SK-N-SH treated with all-trans-retinoic acid at 6 μM for 48 hours (cell line): ENCODE results near the gene ENTPD1.

ENCODE experiments used
- ATAC-seq: fragments of 200-7000 bp; cut with Tn5 transposase; 3 replicates; pipeline ENCODE4 v1.9.1; 2020; ENCODE audit warnings: mild to moderate bottlenecking, moderate library complexity
- ARNTL ChIP-seq: fragments of 450-650 bp; formaldehyde crosslinking; IDR thresholded peaks from 2 replicates; pipeline ENCODE4 v1.5.0; 2020; ENCODE audit warnings: low read depth, mild to moderate bottlenecking, moderate library complexity, borderline replicate concordance
- BACH2 ChIP-seq: fragments of 250-450 bp; sonication (Bioruptor Pico); IDR thresholded peaks from 2 replicates; pipeline ENCODE4 v1.9.0; 2021; ENCODE audit warnings: mild to moderate bottlenecking, borderline replicate concordance
- CSDC2 ChIP-seq: fragments of 250-450 bp; sonication (Bioruptor Pico); IDR thresholded peaks from 2 replicates; pipeline ENCODE4 v1.5.0; 2020; ENCODE audit warnings: mild to moderate bottlenecking, moderate library complexity
- ESRRG ChIP-seq: fragments of 250-450 bp; sonication (Bioruptor Pico); IDR thresholded peaks from 2 replicates; pipeline ENCODE4 v1.6.1; 2021; ENCODE audit warnings: mild to moderate bottlenecking
- GLIS3 ChIP-seq: fragments of 250-450 bp; sonication (Bioruptor Pico); IDR thresholded peaks from 2 replicates; pipeline ENCODE4 v1.5.0; 2020; ENCODE audit warnings: mild to moderate bottlenecking, moderate library complexity
- ISL1 ChIP-seq: fragments of 250-450 bp; sonication (Bioruptor Pico); IDR thresholded peaks from 2 replicates; pipeline ENCODE4 v2.1.2; 2022; ENCODE audit warnings: mild to moderate bottlenecking, moderate library complexity
- OSR1 ChIP-seq: fragments of 250-450 bp; sonication (Bioruptor Pico); IDR thresholded peaks from 2 replicates; pipeline ENCODE4 v1.8.0; 2022; ENCODE audit warnings: moderate library complexity, mild to moderate bottlenecking, inconsistent platforms
- PPARA ChIP-seq: fragments of 250-450 bp; sonication (Bioruptor Pico); IDR thresholded peaks from 2 replicates; pipeline ENCODE4 v1.5.0; 2020; ENCODE audit warnings: mild to moderate bottlenecking, borderline replicate concordance
- RARB ChIP-seq: fragments of 250-450 bp; sonication (Bioruptor Pico); IDR thresholded peaks from 2 replicates; pipeline ENCODE4 v1.8.0; 2021; ENCODE audit warnings: mild to moderate bottlenecking, moderate library complexity
- SNAI2 ChIP-seq: fragments of 250-450 bp; sonication (Bioruptor Pico); IDR thresholded peaks from 2 replicates; pipeline ENCODE4 v1.5.0; 2020; ENCODE audit warnings: mild to moderate bottlenecking, moderate library complexity
- TCF4 ChIP-seq: fragments of 250-450 bp; sonication (Bioruptor Pico); IDR thresholded peaks from 2 replicates; pipeline ENCODE4 v1.8.0; 2021; ENCODE audit warnings: mild to moderate bottlenecking, moderate library complexity, borderline replicate concordance
- TOX ChIP-seq: fragments of 250-450 bp; sonication (Bioruptor Pico); IDR thresholded peaks from 2 replicates; pipeline ENCODE4 v1.8.0; 2021; ENCODE audit warnings: mild to moderate bottlenecking, moderate library complexity, borderline replicate concordance
- ZC3H10 ChIP-seq: fragments of 250-450 bp; sonication (Bioruptor Pico); IDR thresholded peaks from 2 replicates; pipeline ENCODE4 v1.5.1; 2021; ENCODE audit warnings: mild to moderate bottlenecking, moderate library complexity
- ZFP3 ChIP-seq: fragments of 250-450 bp; sonication (Bioruptor Pico); IDR thresholded peaks from 2 replicates; pipeline ENCODE4 v1.5.0; 2020; ENCODE audit warnings: mild to moderate bottlenecking, moderate library complexity
- ZFP30 ChIP-seq: fragments of 450-650 bp; formaldehyde crosslinking; IDR thresholded peaks from 2 replicates; pipeline ENCODE4 v1.5.0; 2022; ENCODE audit warnings: mild to moderate bottlenecking, moderate library complexity
- ZNF565 ChIP-seq: fragments of 450-650 bp; formaldehyde crosslinking; conservative IDR thresholded peaks from 2 replicates; pipeline ENCODE4 v1.5.0; 2020; ENCODE audit warnings: low read depth, mild to moderate bottlenecking, moderate library complexity
- ZNF70 ChIP-seq: fragments of 450-650 bp; formaldehyde crosslinking; IDR thresholded peaks from 2 replicates; pipeline ENCODE4 v1.5.0; 2020; ENCODE audit warnings: mild to moderate bottlenecking, moderate library complexity
- TF ChIP-seq, protein P1 (sequence below): fragments of 250-450 bp; sonication (Bioruptor Pico); IDR thresholded peaks from 2 replicates; pipeline ENCODE4 v1.8.0; 2021; ENCODE audit warnings: low read depth, mild to moderate bottlenecking, moderate library complexity, borderline replicate concordance
- TF ChIP-seq, protein P2 (sequence below): fragments of 250-450 bp; sonication (Bioruptor Pico); IDR thresholded peaks from 2 replicates; pipeline ENCODE4 v1.5.1; 2020; ENCODE audit warnings: low read depth, mild to moderate bottlenecking, moderate library complexity
- TF ChIP-seq, protein P3 (sequence below): fragments of 250-450 bp; sonication (Bioruptor Pico); IDR thresholded peaks from 2 replicates; pipeline ENCODE4 v1.5.1; 2021; ENCODE audit warnings: mild to moderate bottlenecking, moderate library complexity
- TF ChIP-seq, protein P4 (sequence below): fragments of 250-450 bp; sonication (Bioruptor Pico); IDR thresholded peaks from 2 replicates; pipeline ENCODE4 v1.5.0; 2020; ENCODE audit warnings: mild to moderate bottlenecking, moderate library complexity
- TF ChIP-seq, protein P5 (sequence below): fragments of 250-450 bp; sonication (Bioruptor Pico); IDR thresholded peaks from 2 replicates; pipeline ENCODE4 v1.8.0; 2020; ENCODE audit warnings: mild to moderate bottlenecking, moderate library complexity, borderline replicate concordance

Gene ENTPD1

DNA sequence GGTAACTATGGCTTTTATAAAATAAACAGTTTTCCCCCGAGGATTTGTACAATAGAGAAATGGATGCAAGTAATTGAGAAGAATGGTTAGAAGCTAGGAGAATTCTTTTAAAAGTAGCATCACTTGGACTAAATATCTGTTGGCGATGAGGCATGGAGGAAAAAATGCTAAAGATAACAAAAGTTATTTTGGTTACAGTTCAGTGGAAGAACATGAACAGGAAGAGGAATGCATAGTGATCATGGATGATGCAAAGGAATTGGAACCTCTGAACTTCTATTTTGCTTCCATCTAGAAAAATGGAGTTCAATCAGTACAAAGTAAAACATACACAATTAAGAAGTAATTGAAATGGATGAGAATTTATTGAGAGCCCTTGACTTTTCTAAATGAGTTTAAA is 32.9 kb downstream of the ENTPD1 start:
- ATAC-seq: no peak

DNA sequence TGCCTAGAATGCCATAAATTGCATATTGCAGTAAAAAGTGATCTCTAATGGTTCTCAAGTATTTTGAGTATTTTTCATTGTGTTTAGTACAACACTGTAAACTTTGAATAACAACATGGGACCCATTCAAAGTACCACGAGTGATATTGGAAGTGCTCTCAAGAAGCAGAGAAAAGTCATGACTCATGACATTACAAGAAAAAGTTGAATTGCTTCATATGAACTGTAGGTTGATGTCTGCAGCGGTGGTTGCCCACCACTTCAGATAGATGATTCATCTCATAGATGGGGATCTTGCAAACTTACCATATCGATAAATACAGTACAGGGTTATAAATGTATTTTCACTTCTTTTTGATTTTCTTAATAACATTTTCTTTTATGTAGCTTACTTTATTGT is 33.9 kb downstream of the ENTPD1 start:
- TF ChIP-seq BACH2 (CRISPR knock-in tag): no peak
- no peak for ATAC-seq

More for the DNA sequence above, 32.9 kb downstream of the ENTPD1 start:
- TF ChIP-seq ZNF565 (CRISPR knock-in tag) (no peak), RARB (no peak), ESRRG (CRISPR knock-in tag) (no peak), PPARA (no peak), ZC3H10 (CRISPR knock-in tag) (no peak), TOX (CRISPR knock-in tag) (no peak), ZFP3 (no peak), ISL1 (CRISPR knock-in tag) (no peak), CSDC2 (no peak), OSR1 (CRISPR knock-in tag) (no peak), GLIS3 (CRISPR knock-in tag) (no peak), SNAI2 (no peak), TCF4 (CRISPR knock-in tag) (no peak), ZFP30 (no peak), ZNF70 (CRISPR knock-in tag) (no peak), BACH2 (CRISPR knock-in tag) (no peak)
- TF ChIP-seq, protein P1, sequence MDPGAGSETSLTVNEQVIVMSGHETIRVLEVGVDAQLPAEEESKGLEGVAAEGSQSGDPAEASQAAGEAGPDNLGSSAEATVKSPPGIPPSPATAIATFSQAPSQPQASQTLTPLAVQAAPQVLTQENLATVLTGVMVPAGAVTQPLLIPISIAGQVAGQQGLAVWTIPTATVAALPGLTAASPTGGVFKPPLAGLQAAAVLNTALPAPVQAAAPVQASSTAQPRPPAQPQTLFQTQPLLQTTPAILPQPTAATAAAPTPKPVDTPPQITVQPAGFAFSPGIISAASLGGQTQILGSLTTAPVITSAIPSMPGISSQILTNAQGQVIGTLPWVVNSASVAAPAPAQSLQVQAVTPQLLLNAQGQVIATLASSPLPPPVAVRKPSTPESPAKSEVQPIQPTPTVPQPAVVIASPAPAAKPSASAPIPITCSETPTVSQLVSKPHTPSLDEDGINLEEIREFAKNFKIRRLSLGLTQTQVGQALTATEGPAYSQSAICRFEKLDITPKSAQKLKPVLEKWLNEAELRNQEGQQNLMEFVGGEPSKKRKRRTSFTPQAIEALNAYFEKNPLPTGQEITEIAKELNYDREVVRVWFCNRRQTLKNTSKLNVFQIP: no peak
- TF ChIP-seq, protein P2, sequence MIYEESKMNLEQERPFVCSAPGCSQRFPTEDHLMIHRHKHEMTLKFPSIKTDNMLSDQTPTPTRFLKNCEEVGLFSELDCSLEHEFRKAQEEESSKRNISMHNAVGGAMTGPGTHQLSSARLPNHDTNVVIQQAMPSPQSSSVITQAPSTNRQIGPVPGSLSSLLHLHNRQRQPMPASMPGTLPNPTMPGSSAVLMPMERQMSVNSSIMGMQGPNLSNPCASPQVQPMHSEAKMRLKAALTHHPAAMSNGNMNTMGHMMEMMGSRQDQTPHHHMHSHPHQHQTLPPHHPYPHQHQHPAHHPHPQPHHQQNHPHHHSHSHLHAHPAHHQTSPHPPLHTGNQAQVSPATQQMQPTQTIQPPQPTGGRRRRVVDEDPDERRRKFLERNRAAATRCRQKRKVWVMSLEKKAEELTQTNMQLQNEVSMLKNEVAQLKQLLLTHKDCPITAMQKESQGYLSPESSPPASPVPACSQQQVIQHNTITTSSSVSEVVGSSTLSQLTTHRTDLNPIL (CRISPR knock-in tag): no peak
- TF ChIP-seq, protein P3, sequence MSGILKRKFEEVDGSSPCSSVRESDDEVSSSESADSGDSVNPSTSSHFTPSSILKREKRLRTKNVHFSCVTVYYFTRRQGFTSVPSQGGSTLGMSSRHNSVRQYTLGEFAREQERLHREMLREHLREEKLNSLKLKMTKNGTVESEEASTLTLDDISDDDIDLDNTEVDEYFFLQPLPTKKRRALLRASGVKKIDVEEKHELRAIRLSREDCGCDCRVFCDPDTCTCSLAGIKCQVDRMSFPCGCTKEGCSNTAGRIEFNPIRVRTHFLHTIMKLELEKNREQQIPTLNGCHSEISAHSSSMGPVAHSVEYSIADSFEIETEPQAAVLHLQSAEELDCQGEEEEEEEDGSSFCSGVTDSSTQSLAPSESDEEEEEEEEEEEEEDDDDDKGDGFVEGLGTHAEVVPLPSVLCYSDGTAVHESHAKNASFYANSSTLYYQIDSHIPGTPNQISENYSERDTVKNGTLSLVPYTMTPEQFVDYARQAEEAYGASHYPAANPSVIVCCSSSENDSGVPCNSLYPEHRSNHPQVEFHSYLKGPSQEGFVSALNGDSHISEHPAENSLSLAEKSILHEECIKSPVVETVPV (CRISPR knock-in tag): no peak
- TF ChIP-seq, protein P4, sequence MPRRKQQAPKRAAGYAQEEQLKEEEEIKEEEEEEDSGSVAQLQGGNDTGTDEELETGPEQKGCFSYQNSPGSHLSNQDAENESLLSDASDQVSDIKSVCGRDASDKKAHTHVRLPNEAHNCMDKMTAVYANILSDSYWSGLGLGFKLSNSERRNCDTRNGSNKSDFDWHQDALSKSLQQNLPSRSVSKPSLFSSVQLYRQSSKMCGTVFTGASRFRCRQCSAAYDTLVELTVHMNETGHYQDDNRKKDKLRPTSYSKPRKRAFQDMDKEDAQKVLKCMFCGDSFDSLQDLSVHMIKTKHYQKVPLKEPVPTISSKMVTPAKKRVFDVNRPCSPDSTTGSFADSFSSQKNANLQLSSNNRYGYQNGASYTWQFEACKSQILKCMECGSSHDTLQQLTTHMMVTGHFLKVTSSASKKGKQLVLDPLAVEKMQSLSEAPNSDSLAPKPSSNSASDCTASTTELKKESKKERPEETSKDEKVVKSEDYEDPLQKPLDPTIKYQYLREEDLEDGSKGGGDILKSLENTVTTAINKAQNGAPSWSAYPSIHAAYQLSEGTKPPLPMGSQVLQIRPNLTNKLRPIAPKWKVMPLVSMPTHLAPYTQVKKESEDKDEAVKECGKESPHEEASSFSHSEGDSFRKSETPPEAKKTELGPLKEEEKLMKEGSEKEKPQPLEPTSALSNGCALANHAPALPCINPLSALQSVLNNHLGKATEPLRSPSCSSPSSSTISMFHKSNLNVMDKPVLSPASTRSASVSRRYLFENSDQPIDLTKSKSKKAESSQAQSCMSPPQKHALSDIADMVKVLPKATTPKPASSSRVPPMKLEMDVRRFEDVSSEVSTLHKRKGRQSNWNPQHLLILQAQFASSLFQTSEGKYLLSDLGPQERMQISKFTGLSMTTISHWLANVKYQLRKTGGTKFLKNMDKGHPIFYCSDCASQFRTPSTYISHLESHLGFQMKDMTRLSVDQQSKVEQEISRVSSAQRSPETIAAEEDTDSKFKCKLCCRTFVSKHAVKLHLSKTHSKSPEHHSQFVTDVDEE (CRISPR knock-in tag): no peak
- TF ChIP-seq, all 23 proteins: peak for 0

DNA sequence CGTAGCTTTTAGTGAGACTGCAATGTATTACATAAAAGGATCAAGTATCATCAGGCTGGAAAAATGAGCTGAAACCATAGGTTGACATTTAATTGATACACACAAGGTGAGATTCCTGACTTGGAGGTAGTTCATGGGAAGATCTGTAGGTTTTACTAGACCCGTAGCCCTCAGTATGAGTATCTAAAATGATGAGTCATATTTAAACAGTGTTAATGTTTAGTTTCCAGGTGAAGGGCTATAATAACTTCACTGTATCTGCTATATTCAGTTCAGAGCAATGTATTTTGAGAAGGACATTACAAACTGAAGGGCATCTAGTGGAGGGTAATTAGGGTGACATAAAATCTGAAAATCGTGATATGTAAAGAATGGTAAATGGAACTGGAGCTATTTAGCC is 35.0 kb downstream of the ENTPD1 start:
- TF ChIP-seq OSR1 (CRISPR knock-in tag) (no peak), ZFP3 (no peak)
- TF ChIP-seq, all 23 proteins: peak for 0
- ATAC-seq: no peak

DNA sequence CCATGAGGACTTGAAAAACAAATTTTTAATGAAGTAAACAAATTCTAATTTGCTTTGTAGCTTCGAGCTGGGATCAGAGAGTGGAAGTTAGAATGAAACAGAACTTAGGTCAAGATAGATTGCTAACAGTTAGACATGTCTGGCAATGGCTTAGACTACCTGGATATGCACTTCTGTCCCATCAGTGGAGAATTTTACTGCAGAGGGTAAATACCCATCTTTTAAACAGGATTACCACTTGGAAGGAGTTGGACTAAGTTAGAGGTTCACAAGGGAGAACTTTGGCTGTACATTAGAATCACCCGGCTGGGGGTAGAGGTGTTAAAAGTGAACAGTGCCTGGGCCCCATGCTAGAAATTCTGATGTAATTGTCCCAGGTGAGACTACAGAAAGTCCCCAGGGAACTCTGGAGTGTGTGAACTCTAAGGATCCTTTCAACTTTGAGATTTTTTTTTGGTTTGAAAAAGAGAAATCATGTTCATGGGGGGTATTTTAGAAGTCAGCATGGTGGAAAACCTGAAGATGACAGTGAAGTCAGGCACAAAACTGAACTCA is 35.5 kb downstream of the ENTPD1 start:
- no peak for ATAC-seq
- TF ChIP-seq, protein P2 (CRISPR knock-in tag): no peak
- no peak for TF ChIP-seq GLIS3 (CRISPR knock-in tag)
- no peak for TF ChIP-seq SNAI2
- no peak for TF ChIP-seq ISL1 (CRISPR knock-in tag)
- no peak for TF ChIP-seq PPARA
- TF ChIP-seq ZNF70 (CRISPR knock-in tag): no peak
- TF ChIP-seq, protein P4 (CRISPR knock-in tag): no peak
- TF ChIP-seq ZFP3: no peak
- no peak for TF ChIP-seq ARNTL
- TF ChIP-seq, protein P5, sequence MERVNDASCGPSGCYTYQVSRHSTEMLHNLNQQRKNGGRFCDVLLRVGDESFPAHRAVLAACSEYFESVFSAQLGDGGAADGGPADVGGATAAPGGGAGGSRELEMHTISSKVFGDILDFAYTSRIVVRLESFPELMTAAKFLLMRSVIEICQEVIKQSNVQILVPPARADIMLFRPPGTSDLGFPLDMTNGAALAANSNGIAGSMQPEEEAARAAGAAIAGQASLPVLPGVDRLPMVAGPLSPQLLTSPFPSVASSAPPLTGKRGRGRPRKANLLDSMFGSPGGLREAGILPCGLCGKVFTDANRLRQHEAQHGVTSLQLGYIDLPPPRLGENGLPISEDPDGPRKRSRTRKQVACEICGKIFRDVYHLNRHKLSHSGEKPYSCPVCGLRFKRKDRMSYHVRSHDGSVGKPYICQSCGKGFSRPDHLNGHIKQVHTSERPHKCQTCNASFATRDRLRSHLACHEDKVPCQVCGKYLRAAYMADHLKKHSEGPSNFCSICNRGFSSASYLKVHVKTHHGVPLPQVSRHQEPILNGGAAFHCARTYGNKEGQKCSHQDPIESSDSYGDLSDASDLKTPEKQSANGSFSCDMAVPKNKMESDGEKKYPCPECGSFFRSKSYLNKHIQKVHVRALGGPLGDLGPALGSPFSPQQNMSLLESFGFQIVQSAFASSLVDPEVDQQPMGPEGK (CRISPR knock-in tag): no peak
- TF ChIP-seq OSR1 (CRISPR knock-in tag): no peak
- TF ChIP-seq ESRRG (CRISPR knock-in tag): no peak
- no peak for TF ChIP-seq ZNF565 (CRISPR knock-in tag)
